ENCODE results near the gene GOLIM4. TPM values are rescaled to one million over a fixed set of nuclear protein-coding genes. Genes with fewer than 3 reads are reported as not detected.

GOLIM4 gene
- polyA plus RNA-seq, 1 of the 3 experiments (the other 2 are of a cell fraction): 42.3 TPM

- no peaks in the 10 kb centered on the region for H3K9me2 ChIP-seq
- H2AFZ ChIP-seq (ENCODE audit: low read depth): no peak overlapping the region
- peaks cover 84% of the 10 kb centered on the region for H3K79me2 ChIP-seq (ENCODE audit: insufficient read depth)
- 91% methylated on average over 6 of the region's 6 CpGs for WGBS (ENCODE audit: low lambda C conversion rate)
- no peak overlapping the region for H3K9ac ChIP-seq
- no peak for TF ChIP-seq FOXM1 (IDR thresholded peaks at IDR 0.05; ENCODE audit: low read depth)
- no peak for TF ChIP-seq MXI1 (IDR thresholded peaks at IDR 0.05; ENCODE audit: low read depth, low read length)
- no peak for TF ChIP-seq TAF1 (IDR thresholded peaks at IDR 0.05; ENCODE audit: borderline replicate concordance, low read depth, low read length)
- TF ChIP-seq POLR2AphosphoS5 (IDR thresholded peaks at IDR 0.05; ENCODE audit: low read depth, low read length): no peak
- TF ChIP-seq EP300 (IDR thresholded peaks at IDR 0.05; ENCODE audit: borderline replicate concordance in 1 of 2, low read depth in 1 of 2, low read length in 1 of 2): no peak
- no peak for TF ChIP-seq CHD2 (IDR thresholded peaks at IDR 0.05; ENCODE audit: low read length, partially characterized antibody)
- no peak for TF ChIP-seq YY1 (IDR thresholded peaks at IDR 0.05; ENCODE audit: low read depth)
- no peak for TF ChIP-seq TEAD4 (IDR thresholded peaks at IDR 0.05; ENCODE audit: borderline replicate concordance, insufficient read depth)
- no peak for TF ChIP-seq NFIC (IDR thresholded peaks at IDR 0.05; ENCODE audit: borderline replicate concordance)
- TF ChIP-seq, protein P1, sequence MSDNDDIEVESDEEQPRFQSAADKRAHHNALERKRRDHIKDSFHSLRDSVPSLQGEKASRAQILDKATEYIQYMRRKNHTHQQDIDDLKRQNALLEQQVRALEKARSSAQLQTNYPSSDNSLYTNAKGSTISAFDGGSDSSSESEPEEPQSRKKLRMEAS (IDR thresholded peaks at IDR 0.05; ENCODE audit: low read depth): no peak
- no peak for TF ChIP-seq ZBTB33 (IDR thresholded peaks at IDR 0.05; ENCODE audit: borderline replicate concordance, low read depth)
- TF ChIP-seq REST (IDR thresholded peaks at IDR 0.05; ENCODE audit: low read depth, low read length): no peak
- no peak for TF ChIP-seq SMC3 (IDR thresholded peaks at IDR 0.05; ENCODE audit: low read depth, low read length)
- TF ChIP-seq JUND (IDR thresholded peaks at IDR 0.05): no peak
- TF ChIP-seq EZH2phosphoT487 (IDR thresholded peaks at IDR 0.05; ENCODE audit: borderline replicate concordance, low read depth): no peak
- H3K4me2 ChIP-seq: no peak overlapping the region
- H3K27me3 ChIP-seq (ENCODE audit: insufficient read depth): no peaks in the 10 kb centered on the region
- H3K4me1 ChIP-seq (ENCODE audit: control insufficient read depth in 1 of 2, insufficient read depth in 2 of 2, low read depth in 1 of 2, low read length in 1 of 2): peaks cover 5 to 17% of the 10 kb centered on the region in 2 experiments
- CTCF ChIA-PET: interaction anchor here (1.4 to 6.1 kb wide), 5 partner anchors 9 to 798 kb away, joined by 5 to 59 read pairs (median 29); partner anchors contain the start of gene GOLIM4
- H3K36me3 ChIP-seq (replicated peaks in 1 of 2; ENCODE audit: control insufficient read depth in 1 of 2, insufficient read depth in 2 of 2, low read length in 1 of 2): no peaks in the 10 kb centered on the region
- POLR2A ChIA-PET: no interaction called here
- H3F3A ChIP-seq (replicated peaks; ENCODE audit: insufficient read depth): peaks cover 6% of the 10 kb centered on the region
- H3K27ac ChIP-seq (ENCODE audit: low read depth in 2 of 2, low read length in 1 of 2): no peak overlapping the region
- no peaks in the 10 kb centered on the region for H3K9me3 ChIP-seq
- H4K20me1 ChIP-seq (ENCODE audit: insufficient read depth): peaks cover 45% of the 10 kb centered on the region
- no peak overlapping the region for H3K4me3 ChIP-seq (ENCODE audit: low read depth in 2 of 2, low read length in 1 of 2)
- no peak for DNase-seq
Measured at GRCh38 chr3:168049367-168049974, 46.3 kb downstream of the GOLIM4 start.
